Fibroblast of villous mesenchyme (primary cell): ENCODE results near the gene NES. TPM values are rescaled to one million over a fixed set of nuclear protein-coding genes. Genes with fewer than 3 reads are reported as not detected.

Experiments
- DNase-seq: peaks from one replicate; pipeline ENCODE4 v3.0.0-alpha.2; 2010; ENCODE audit warnings: low read depth
- H3K4me3 ChIP-seq: 2 replicates; pipeline ENCODE4 v1.5.1; 2011; ENCODE audit warnings: low read depth, mild to moderate bottlenecking, low read length
- total RNA-seq: library from RNA; depleted of rRNA; stranded (reverse); fragments of >200 nt; gene quantifications from 2 replicates; pipeline ENCODE4 v1.2.3, GENCODE V29; 2012
- TF ChIP-seq, protein P1 (sequence below): IDR thresholded peaks from 2 replicates; pipeline ENCODE4 v1.5.1; 2012; ENCODE audit warnings: low read depth, mild to moderate bottlenecking, low read length; ENCODE audit not compliant: insufficient read depth

Gene NES
- total RNA-seq, 1 donor: 66.9 TPM

DNA sequence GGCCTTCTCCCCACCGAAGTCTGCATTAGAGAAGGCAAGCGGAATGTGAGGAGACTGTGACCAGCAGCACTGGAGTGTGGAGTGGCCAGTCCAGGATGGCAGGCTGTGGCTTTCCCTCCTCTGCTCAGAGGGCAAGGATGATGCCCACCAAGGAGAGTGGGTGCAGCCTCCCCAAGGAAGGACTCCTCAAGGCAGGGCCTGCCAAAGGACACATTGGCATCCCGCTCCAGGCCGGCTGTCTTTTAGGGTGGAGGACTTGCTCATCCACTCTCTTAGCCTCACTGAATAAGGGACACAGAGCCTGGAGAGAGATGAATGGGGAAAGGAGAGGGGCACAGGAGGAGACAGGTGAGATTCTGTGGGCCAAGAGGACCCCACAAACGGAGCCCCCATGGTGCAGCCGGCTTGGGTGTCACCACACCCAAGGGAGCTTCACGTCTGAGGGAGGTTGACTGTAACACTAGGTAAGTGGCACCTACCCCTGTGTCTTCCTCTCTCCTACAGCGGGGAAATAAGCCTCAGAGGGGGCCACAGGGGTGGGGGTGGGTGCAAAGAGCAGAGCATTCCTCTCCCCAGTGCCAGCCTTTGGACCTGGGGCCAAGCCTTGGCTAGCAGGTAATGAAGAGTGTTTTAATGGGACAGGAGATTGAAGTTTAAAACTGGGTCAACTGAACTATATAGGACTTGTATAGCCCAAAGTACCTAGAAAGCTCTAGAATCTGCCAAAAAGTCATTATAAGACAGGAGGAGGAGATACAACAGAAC lies 4.2 kb upstream of the NES start:
- TF ChIP-seq, protein P1, sequence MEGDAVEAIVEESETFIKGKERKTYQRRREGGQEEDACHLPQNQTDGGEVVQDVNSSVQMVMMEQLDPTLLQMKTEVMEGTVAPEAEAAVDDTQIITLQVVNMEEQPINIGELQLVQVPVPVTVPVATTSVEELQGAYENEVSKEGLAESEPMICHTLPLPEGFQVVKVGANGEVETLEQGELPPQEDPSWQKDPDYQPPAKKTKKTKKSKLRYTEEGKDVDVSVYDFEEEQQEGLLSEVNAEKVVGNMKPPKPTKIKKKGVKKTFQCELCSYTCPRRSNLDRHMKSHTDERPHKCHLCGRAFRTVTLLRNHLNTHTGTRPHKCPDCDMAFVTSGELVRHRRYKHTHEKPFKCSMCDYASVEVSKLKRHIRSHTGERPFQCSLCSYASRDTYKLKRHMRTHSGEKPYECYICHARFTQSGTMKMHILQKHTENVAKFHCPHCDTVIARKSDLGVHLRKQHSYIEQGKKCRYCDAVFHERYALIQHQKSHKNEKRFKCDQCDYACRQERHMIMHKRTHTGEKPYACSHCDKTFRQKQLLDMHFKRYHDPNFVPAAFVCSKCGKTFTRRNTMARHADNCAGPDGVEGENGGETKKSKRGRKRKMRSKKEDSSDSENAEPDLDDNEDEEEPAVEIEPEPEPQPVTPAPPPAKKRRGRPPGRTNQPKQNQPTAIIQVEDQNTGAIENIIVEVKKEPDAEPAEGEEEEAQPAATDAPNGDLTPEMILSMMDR: no peak
- no peak overlapping the region for H3K4me3 ChIP-seq
- no peak for DNase-seq

DNA sequence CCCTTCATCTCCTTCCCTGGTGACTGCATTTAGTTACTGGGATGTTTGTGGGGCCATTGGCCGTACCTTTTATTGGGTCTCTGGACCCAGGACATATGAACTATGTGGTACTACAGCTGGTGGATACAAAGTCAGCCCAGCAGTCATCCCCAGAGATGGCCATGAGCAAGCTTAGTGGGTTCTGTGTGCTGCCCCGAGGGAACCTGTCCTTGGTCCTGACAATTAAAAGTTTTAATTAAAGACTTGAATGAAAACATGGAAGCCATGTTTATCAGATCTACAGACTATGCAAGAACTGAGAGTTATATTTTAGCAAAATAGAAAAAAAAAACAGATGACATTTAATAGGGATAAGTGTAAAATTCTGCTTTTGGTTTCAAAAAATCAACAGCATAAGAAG lies 2.8 kb upstream of the NES start:
- no peak overlapping the region for H3K4me3 ChIP-seq
- DNase-seq: no peak
- TF ChIP-seq, protein P1: no peak

DNA sequence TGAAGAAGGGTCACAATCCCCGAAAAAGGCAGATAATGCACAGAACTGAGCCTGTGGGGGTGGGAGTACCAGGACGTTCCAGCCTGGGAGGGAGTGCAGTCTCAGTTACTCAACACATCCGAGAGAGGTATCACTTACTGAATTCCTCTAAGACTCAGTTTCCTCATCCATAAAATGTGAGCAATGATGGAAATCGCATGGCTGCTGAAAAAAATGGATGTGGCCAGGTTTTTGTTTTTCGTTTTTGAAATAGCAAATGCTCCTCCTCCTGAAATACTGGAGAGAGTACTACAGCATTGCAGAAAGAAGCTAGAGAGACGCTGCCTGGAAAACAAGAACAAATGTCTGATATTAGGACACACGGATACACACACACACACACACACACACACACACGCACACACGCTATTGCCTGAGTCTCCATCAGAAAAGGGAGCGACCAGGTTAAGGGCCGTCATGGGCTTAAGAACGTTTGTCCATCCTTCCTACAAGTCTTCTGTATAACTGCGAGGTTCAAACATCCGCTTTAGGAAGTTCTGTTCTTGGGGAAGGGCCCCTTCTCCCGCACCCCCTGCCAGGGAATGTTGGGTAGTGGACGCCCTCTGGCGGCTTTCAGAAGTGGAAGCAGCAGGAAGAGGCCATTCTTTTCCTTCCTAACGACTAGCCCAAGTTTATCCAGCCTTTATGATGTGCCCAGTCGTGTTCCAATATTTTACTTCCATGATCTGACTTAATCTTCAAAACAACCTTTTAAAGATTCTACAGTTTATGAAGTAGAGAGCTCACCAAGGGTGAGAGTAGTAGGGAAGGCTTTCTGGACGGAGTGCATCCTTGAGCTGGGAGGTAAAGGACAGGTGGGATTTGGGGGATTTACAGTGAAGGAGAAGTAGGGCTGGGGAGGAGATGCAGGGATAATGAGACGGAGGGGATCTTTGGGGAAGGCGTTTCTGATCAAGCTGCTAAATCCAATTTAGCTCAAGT lies 699 bp upstream of the NES start:
- TF ChIP-seq, protein P1: peak; percentile 92
- peak overlapping the region; percentile 54 for H3K4me3 ChIP-seq
- peak; percentile 86 for DNase-seq

DNA sequence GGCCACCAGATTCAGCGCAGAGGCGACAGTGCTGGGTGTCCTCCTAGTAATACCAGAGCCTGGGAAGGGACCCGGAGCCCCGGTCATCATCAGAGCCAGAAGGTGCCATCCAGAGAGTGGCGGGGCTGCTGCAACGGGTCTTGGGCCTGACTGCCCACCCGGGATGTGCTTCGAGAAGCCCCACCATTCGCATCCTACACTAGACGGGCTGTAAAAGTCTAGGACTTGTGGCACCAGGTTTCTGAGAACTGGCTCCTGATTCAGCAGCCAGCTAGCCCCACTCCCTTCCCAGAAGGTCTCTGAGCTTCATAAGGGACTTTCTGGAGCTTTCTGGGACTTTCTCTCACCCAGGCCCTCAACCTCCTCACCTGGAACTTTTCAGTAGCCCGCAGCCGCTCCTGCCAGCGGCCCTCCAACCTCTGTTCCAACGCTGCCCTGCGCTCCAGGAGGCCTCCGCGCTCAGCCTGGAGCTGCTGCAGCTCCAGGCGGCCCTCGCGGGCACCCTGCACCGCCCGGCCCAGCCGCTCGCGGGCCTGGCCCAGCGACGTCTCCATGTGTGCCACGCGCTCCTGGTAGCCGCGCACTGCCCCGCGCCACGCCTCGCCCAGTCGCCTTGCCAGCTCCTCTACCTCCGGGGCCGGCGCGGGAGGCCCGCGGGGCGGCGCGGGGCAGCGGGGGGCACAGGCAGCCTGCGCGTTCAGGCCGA lies 940 bp downstream of the NES start:
- TF ChIP-seq, protein P1: no peak
- no peak for DNase-seq
- H3K4me3 ChIP-seq: peak overlapping the region; percentile 49

DNA sequence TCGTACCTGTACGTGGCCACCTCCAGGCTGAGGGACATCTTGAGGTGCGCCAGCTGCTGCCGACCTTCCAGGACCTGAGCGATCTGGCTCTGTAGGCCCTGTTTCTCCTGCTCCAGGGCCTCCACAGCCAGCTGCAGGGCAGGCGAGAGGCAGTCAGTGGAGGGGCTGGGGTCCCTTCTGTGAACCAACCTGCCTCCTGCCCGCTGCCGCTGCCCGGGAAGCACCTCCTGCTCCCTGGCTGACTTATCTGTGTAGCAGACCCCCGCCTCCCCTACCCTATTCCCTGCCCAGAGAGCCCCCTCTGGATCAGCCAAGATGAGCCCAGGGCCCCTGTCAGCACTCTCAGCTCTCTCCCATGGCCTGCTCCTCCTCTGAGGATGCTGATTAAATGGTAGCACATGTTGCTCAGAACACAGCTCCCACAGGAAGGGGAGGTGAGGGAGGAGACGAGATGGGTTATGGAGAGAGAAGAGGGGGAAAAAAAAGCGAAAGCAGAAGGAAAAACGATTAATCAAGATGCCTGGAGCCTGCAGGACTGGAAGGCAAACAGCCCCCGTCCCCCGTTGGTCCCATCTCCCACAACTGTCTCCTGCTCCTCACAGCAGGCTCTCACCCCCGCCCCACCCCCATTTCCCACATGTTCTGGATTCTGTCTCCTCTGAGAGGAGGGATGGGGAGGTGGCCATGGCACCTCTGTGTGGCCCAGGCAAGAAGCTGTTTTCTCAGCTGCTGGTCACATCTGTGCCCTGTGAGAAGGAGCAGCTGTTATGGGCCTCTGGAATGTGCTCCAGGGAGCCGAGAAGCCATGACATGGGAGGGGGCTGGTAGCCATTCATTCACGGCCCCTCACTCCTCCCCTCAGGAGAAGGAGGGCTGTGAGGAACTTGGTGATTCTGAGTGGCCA lies 1.7 kb downstream of the NES start:
- TF ChIP-seq, protein P1: no peak
- DNase-seq: no peak
- peak overlapping the region; percentile 49 for H3K4me3 ChIP-seq
